DND-41 (cell line): Measurements from ENCODE around the gene HSPA12A.

Experiments
- ATAC-seq: fragments of 200-7000 bp; cut with Tn5 transposase; 3 replicates; pipeline ENCODE4 v1.9.1; 2021; ENCODE audit warnings: low read depth; ENCODE audit not compliant: insufficient read depth
- DNase-seq: peaks from one replicate; pipeline ENCODE4 v3.0.0-alpha.2; 2020
- H2AFZ ChIP-seq: 2 replicates; pipeline ENCODE4 v1.6.0; 2012; ENCODE audit warnings: low read depth, low read length
- H3K27ac ChIP-seq: 2 replicates; pipeline ENCODE4 v1.5.1; 2012; ENCODE audit warnings: low read length, inconsistent platforms
- H3K27me3 ChIP-seq: fragments of 200-600 bp; sonication (generic); 2 replicates; pipeline ENCODE4 v1.6.0; 2012; ENCODE audit warnings: low read length, mild to moderate bottlenecking, inconsistent platforms; ENCODE audit not compliant: insufficient read depth, poor library complexity
- H3K36me3 ChIP-seq: 2 replicates; pipeline ENCODE4 v1.5.1; 2012; ENCODE audit warnings: low read length, inconsistent platforms; ENCODE audit not compliant: insufficient read depth
- H3K4me1 ChIP-seq: 2 replicates; pipeline ENCODE4 v1.5.1; 2012; ENCODE audit warnings: mild to moderate bottlenecking, low read length; ENCODE audit not compliant: insufficient read depth
- H3K4me2 ChIP-seq: 2 replicates; pipeline ENCODE4 v1.6.0; 2012; ENCODE audit warnings: mild to moderate bottlenecking, moderate library complexity, low read length, inconsistent platforms; ENCODE audit not compliant: insufficient read depth
- H3K4me3 ChIP-seq, 2 experiments: fragments of 200-600 bp in 1 of 2; shearing (Covaris generic) in 1 of 2; 2 replicates each; pipeline ENCODE4 v1.5.1; 2012 to 2016; ENCODE audit warnings: inconsistent platforms in 2 of 2, low read length in 2 of 2, mild to moderate bottlenecking in 2 of 2, low read depth in 1 of 2, moderate library complexity in 1 of 2
- H3K79me2 ChIP-seq: 2 replicates; pipeline ENCODE4 v1.6.0; 2012; ENCODE audit warnings: low read length, inconsistent platforms; ENCODE audit not compliant: insufficient read depth
- H3K9ac ChIP-seq: 2 replicates; pipeline ENCODE4 v1.6.0; 2012; ENCODE audit warnings: low read depth, mild to moderate bottlenecking, inconsistent platforms, low read length, moderate library complexity
- H3K9me3 ChIP-seq: 2 replicates; pipeline ENCODE4 v1.5.1; 2012; ENCODE audit warnings: low read length, moderate library complexity, mild to moderate bottlenecking, inconsistent platforms; ENCODE audit not compliant: insufficient read depth, severe bottlenecking
- H4K20me1 ChIP-seq: 2 replicates; pipeline ENCODE4 v1.6.0; 2012; ENCODE audit warnings: low read length; ENCODE audit not compliant: insufficient read depth
- EZH2 ChIP-seq: IDR thresholded peaks from 3 replicates; pipeline ENCODE4 v1.6.1; 2012; ENCODE audit warnings: borderline replicate concordance, low read depth, mild to moderate bottlenecking, moderate library complexity, low read length, inconsistent platforms; ENCODE audit not compliant: severe bottlenecking
- TF ChIP-seq, protein P1 (sequence below): IDR thresholded peaks from 2 replicates; pipeline ENCODE4 v1.5.1; 2012; ENCODE audit warnings: borderline replicate concordance, low read length, moderate library complexity, mild to moderate bottlenecking; ENCODE audit not compliant: poor library complexity, severe bottlenecking; ENCODE audit errors: extremely low read depth

HSPA12A gene

DNA sequence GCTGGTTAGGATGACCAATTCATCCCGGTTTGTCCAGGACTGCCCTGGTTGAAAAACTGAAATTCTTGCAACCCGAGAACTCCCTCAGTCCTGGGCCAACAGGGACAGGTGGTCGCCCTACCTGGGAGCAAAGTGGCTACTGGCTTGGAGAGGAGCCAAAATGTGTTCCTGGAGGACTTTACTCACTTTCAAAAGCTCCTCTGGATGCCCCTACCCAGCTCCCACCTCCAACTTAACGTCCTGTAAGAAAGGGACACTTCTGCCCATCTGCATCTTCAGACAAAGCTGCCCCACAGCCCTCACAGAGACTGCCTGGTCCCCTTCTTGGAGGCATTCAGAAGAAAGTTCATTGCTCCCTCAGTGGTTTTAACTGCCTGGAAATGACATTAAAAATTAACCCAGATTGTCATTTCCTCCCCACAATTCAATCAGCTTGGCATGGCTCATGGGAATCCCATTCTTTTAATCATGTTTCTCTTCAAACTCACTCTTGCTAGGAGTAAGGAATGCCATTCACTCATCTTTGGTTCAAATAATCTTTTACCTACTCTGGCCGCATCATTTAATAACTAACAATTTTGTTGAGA, 24.0 kb upstream of the HSPA12A start:
- DNase-seq (no peak), ATAC-seq (no peak)
- Histone ChIP-seq H4K20me1 (no peaks in the 10 kb centered on the region), H3K27me3 (no peaks in the 10 kb centered on the region), H3K9ac (no peak overlapping the region), H3K27ac (no peak overlapping the region), H3K4me3 (no peak overlapping the region), H3K4me2 (no peak overlapping the region), H3K79me2 (no peaks in the 10 kb centered on the region), H3K36me3 (no peaks in the 10 kb centered on the region), H3K9me3 (no peaks in the 10 kb centered on the region), H3K4me1 (no peaks in the 10 kb centered on the region), H2AFZ (no peak overlapping the region)
- TF ChIP-seq EZH2 = no peak
- TF ChIP-seq, protein P1, sequence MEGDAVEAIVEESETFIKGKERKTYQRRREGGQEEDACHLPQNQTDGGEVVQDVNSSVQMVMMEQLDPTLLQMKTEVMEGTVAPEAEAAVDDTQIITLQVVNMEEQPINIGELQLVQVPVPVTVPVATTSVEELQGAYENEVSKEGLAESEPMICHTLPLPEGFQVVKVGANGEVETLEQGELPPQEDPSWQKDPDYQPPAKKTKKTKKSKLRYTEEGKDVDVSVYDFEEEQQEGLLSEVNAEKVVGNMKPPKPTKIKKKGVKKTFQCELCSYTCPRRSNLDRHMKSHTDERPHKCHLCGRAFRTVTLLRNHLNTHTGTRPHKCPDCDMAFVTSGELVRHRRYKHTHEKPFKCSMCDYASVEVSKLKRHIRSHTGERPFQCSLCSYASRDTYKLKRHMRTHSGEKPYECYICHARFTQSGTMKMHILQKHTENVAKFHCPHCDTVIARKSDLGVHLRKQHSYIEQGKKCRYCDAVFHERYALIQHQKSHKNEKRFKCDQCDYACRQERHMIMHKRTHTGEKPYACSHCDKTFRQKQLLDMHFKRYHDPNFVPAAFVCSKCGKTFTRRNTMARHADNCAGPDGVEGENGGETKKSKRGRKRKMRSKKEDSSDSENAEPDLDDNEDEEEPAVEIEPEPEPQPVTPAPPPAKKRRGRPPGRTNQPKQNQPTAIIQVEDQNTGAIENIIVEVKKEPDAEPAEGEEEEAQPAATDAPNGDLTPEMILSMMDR = no peak

DNA sequence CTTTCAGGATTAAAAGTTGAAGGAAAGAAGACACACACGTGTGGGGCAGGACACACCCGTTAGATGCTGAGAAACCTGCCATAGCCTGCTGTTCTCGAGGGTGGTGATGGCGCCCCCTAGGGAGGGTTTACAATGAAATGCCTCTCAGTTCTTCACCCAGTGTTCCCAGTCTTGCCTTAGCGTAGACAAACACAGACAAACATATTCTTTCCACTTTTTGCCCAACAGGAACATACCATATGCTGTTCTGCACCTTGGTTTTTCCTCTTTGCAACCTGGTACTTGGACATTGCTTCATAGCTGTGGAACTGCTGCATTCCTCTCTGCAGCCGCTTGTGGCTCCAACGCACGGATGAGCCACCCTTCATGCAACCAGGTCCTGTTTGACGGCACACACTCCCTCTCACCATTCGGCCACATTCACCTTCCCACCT, 23.3 kb upstream of the HSPA12A start:
- Histone ChIP-seq H3K9me3 (no peaks in the 10 kb centered on the region), H3K27me3 (no peaks in the 10 kb centered on the region), H3K36me3 (no peaks in the 10 kb centered on the region), H3K27ac (no peak overlapping the region), H4K20me1 (no peaks in the 10 kb centered on the region), H3K4me3 (no peak overlapping the region), H2AFZ (no peak overlapping the region), H3K4me2 (no peak overlapping the region), H3K79me2 (no peaks in the 10 kb centered on the region), H3K9ac (no peak overlapping the region), H3K4me1 (no peaks in the 10 kb centered on the region)
- TF ChIP-seq EZH2 = no peak
- TF ChIP-seq, protein P1 = peak; percentile 26
- DNase-seq (peak; percentile 12), ATAC-seq (no peak)

DNA sequence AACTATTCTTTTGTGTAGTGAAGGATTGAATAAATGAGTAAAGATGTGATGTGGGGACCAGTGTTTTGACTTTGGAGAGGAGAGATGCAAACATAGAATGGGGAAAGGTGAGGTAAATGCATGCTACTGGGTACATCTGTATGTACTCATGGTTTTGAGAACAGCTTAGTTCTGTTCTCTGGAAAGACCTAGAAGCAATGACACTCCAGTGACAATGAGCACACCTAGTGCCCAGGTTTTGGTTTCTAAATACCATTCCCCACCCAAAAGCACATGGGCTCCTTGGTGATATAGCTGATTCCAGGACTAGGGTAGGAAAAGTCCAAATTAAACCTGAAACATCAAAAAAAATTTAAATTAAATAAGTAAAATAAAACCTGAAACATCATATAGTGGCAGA, 22.6 kb upstream of the HSPA12A start:
- H3K9ac ChIP-seq = no peak overlapping the region
- no peaks in the 10 kb centered on the region for H3K27me3 ChIP-seq
- no peak overlapping the region for H3K27ac ChIP-seq
- H3K9me3 ChIP-seq = no peaks in the 10 kb centered on the region
- no peak for DNase-seq
- H3K4me2 ChIP-seq = no peak overlapping the region
- no peak for ATAC-seq
- no peaks in the 10 kb centered on the region for H3K79me2 ChIP-seq
- no peaks in the 10 kb centered on the region for H3K36me3 ChIP-seq
- H3K4me3 ChIP-seq = no peak overlapping the region
- H3K4me1 ChIP-seq = no peaks in the 10 kb centered on the region
- no peak for TF ChIP-seq EZH2
- TF ChIP-seq, protein P1 = no peak
- H2AFZ ChIP-seq = no peak overlapping the region
- H4K20me1 ChIP-seq = no peaks in the 10 kb centered on the region

DNA sequence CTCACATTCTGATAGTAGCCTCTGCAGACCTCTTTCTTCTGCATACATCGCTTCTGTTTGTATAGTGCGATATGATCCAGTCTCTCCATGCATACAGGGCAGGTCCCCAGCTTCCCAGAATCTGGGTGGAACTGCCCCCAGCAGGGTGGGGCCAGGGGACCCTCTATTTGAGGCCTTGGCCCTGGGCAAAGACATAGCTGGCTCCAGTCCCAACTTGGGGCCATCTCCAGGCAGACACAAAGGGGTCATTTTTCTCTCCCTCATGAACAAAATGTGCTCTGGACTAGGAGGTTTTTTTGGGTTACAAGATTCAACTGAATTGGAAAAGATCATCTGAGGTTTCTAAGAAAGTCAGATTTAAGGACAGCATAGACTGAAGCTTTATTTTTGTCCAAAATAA, 21.1 kb upstream of the HSPA12A start:
- ATAC-seq (no peak), DNase-seq (no peak)
- no peak overlapping the region for H3K27ac ChIP-seq
- no peaks in the 10 kb centered on the region for H3K79me2 ChIP-seq
- H4K20me1 ChIP-seq = no peaks in the 10 kb centered on the region
- no peak overlapping the region for H3K9ac ChIP-seq
- TF ChIP-seq, protein P1 = no peak
- no peak for TF ChIP-seq EZH2
- H3K4me2 ChIP-seq = no peak overlapping the region
- H3K4me3 ChIP-seq = no peak overlapping the region
- H3K27me3 ChIP-seq = no peaks in the 10 kb centered on the region
- H2AFZ ChIP-seq = no peak overlapping the region
- no peaks in the 10 kb centered on the region for H3K9me3 ChIP-seq
- no peaks in the 10 kb centered on the region for H3K36me3 ChIP-seq
- H3K4me1 ChIP-seq = no peaks in the 10 kb centered on the region
